Stimulated activated naive CD4-positive, alpha-beta T cell treated with Interleukin-2 at 50 U/mL for 16 hours (primary cell): ENCODE data around the gene CDK5R2.
A peak's percentile ranks its signal among the peaks of the same experiment; 100 is the strongest.

Source experiments
- DNase-seq: peaks from one replicate; lab custom pipeline; 2025; lab: John Stamatoyannopoulos, UW

CDK5R2 gene

GRCh38 chr2:218988164-218988563 is 28.7 kb downstream of the CDK5R2 start:
- DNase-seq, result no peak

GRCh38 chr2:218988650-218989049 is 29.2 kb downstream of the CDK5R2 start:
- no peak for DNase-seq

DNA sequence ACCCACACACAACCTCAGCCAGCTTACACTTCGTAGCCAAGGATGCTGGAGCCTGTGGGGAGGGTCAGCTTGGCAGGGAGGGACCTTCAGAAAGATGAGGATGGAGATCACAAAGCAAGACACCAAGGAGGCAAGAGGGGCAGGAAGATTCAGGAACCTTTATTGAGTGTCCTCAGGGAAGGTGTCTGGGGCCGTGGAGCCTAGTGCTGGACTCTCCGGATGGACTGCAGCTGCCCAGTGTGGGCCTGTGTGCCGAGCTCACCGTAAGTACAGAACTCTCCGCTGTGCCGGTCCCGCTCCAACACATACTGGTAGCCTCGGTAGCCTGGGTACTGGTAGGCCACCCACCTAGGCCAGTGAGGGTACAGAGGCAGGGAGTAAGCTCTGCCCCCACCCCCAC is 30.6 kb downstream of the CDK5R2 start:
- no peak for DNase-seq

- no peak for DNase-seq
Observed at GRCh38 chr2:218990612-218991011, 31.1 kb downstream of the CDK5R2 start.

DNA sequence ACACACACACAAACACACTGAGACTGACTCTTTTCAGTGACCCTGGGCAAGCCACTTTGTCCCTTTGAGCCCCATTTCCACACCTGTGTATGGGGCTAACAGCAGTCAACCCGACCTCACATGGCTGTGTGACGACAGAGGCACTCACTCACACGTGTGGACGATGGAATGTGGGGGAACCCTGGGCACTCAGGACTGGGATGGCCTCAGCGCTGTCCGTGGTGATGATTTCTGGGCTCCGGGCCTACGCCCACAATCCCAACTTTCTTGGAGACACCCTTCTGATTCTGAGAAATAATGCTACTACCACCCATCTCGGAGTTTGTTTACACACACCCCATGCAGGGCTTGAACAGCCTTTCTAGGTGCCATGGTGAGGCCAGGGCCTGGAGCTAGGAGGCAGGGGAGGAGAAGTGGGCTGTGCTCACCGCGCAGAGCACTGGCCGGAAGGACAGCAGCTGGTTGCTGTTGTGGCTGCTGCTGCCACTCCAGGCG is 32.3 kb downstream of the CDK5R2 start:
- no peak for DNase-seq

GRCh38 chr2:218992196-218992595 is 32.7 kb downstream of the CDK5R2 start:
- no peak for DNase-seq

DNA sequence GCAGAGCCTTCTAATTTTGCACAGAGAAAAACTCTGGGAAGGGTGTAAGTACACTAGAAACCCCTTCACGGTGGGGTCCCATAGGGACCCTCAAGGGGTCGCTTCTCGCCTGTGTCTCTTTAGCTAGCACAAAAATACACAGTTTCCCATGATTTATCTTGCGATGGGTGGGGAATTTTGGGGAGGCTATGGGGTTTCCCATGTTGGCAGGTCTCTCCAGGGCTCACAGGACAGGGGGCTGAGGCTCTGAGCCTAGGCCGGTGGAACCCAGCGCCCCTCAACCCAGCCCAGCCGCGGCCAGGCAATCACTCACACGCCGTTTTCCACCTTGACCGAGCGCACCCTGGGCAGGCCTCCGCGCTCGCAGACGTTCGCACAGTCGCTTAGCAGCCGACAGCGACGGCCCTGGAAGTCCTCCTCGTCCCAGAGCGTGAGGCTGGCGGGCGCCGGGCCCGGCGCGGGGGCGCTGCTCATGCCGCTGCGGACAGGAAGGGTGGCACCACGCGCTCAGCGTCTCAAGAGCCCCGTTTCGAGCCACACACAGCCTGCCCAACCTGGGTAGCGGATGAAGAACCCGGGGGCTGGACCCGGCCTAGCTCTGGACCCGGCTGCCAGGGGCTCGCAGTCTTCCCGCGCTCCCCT is 33.4 kb downstream of the CDK5R2 start:
- DNase-seq, result no peak

DNA sequence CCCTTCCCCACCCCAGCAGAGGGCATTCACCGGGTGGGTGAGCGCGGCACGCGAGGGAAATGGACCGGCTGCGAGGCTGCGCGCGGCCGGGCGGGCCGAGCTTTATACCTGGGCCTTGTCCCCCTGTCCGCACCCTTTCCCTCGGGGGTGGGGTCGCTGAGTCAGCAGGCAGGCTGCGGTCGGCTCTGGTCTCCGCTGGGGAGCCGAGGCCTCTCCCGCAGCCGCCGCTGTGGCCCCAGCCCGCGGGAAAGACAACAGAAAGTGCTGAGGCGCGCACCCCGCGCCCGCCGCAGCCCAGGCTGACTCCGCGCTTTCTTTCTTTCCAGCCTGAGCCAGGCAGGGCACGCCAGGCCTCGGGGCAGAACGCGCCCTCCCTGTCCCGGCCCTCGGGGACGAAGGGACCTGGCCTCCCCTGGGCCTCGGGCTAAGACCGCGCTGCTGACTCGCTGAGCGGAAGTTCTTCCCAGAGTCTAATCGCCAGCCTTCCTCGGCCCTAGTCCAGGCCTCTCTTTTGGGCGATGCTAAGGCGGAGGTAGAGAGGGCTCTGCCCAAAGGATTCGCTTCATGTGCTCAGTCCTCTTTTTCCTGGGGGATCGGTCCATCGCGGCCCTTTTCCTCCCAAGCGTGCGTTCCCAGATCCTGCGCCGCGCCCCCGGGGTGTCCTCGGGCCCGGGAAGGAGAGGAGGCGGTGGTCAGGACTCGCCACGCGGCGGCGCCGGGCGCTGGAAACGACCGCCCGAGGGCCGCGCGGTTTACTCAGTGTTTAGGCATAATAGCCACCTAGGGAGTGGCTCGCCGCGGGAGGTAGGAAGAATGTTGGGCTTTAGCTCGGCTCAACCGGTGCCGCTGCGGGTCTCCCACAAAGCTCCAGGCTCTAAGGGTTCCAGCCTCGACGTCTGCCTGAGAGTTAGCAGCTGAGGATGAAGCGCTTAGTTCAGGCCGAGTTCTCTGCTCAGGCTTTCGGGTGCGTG is 34.2 kb downstream of the CDK5R2 start, which contains the start of gene CRYBA2:
Gene CRYBA2, minus strand, starts transcription at position 78 of the 971 bp plus-strand sequence. CDS start 246 bp downstream, outside the sequence.
- DNase-seq, result no peak

DNA sequence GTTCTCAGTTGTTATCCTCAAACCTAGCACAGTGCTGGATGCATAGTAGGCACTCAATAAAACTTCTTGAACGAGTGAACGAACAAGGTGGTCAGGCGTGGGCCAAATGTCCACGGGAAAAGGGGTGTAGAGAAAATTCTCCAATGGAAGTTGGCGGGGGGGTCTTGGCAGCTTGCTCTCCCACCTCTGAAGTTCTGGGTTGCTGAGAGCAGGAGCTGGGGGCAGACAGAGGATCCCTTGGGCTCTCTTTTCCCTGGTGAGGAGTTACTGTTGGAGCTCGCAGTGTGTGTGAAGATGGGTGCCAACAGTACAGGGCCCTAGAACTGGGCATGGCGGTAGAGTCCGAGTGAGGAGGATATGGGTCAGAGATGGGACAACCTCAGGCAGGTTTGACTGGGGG is 36.1 kb downstream of the CDK5R2 start:
- no peak for DNase-seq

GRCh38 chr2:218995972-218996711 is 36.7 kb downstream of the CDK5R2 start:
- peak; percentile 77 for DNase-seq

GRCh38 chr2:218996937-218997336 is 37.5 kb downstream of the CDK5R2 start:
- no peak for DNase-seq

GRCh38 chr2:218997731-218998130 is 38.3 kb downstream of the CDK5R2 start:
- DNase-seq, result no peak

DNA sequence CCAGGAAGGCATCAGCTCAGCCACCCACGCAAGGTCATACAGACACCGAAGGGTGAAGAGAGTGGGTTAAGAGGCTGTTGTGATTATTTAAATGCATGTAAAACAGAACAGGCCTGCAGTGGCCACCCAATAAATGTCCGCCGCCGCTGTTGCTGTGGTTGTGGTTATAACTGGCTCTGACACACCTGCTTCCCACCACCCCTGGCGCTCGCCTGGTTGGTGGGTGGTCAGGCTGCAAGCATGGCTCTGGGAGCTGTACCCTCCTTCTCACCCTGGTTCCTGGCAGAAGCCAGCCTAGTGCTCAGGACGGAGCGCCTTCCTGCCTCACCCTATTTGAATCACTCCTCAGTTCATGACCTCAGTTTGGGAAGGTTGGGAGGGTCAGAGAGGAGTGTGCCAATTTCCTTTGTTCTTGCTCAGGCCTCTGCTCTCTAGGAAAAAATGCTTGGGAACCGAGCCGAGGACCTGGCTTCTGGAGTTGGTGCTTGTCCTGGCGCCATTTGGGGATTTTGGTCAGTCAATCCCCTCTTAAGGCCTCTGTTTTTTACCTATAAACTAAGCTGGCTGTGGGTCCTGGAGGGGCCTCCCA is 39.0 kb downstream of the CDK5R2 start:
- DNase-seq, result no peak

DNA sequence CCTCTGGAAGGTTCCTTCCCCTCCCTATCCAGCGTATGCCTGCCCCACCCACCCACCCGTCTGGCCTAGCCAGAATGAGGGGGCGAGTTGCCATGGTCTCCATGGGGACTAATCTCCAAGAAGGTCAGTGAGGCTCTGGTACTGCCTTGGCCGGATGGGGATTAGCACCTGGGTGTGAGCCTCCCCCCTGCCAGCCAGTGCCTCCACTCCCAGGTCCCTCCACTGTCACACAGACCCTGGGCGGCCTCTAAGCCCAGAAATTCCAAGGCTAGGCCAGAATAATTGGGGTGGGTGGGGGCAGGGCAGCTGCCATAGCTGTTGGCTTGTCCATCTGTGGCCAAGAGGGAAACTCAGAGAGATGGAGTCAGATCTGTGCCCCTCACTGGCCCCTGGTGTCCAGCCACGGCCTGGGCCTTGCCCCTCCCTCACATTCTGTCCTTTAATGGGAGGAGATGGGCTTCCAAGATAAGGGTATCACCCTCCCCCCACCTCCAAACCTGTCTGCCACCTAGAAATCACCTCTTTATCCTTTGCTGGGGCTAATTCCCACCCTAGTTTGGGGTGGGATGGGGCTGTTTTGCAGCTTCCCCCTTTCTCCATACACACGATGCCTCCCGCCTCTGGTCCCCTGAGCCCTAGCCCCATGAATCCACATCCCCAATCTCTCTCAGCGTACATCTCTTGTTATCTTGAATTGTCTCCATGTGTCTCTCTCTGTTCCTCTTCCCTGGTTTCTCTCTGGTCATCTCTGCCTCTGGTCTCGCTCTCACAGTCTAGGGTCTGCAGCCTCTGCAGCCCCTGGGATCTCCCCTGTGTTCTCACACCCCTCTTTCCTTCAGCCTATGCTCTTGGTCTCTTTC is 39.8 kb downstream of the CDK5R2 start:
- no peak for DNase-seq

DNA sequence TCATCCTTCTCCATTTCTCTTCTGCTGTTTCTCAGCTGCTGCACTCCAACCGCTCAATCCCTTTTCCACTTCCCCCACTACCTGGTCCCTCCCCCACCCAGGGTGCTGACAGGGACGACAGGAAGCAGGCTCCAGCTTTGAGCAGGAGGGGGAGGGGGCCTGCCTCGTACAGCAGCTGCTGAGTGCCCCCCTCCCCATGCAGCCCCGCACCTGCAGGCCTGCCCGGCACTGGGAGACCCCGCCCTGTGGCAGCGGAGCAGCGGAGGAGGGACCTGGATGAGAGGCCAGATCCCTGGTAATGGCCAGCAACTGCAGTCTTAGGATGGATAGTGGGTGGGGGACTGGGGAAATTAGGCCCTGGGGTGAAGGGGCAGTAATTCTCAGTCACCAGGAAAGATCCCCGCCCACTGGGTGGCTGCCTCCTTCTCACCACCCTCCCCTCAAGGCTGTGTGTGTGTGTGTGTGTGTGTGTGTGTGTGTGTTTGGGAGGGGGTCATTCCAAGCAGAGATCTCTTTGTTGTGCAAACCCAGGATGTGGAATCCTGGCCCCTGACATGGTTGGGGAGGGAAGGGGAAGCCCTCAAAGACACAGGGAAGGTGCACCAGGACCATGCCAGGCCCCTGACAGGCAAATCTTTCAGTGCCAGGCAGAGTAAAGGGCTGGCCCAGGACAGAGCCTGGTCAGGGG is 40.6 kb downstream of the CDK5R2 start:
- DNase-seq, result no peak

- no peak for DNase-seq
Observed at GRCh38 chr2:219000569-219000960, 41.1 kb downstream of the CDK5R2 start.

GRCh38 chr2:219001100-219001576 is 41.7 kb downstream of the CDK5R2 start:
- no peak for DNase-seq

GRCh38 chr2:219001577-219002394 is 42.3 kb downstream of the CDK5R2 start:
- peak; percentile 22 for DNase-seq
